IPS-11a (cell line): ENCODE data around the gene PPP5C.
A peak's percentile ranks its signal among the peaks of the same experiment; 100 is the strongest.
"Not testable (repeated sequence)": the region's sequence is repeated elsewhere in the genome, so short reads cannot be mapped to it uniquely, and the experiment has no call there.

ENCODE experiments used
- H3K4me3 ChIP-seq: one replicate; pipeline ENCODE4 v1.5.1; 2013; ENCODE audit warnings: low read depth, low read length, control low read depth

Gene PPP5C

DNA sequence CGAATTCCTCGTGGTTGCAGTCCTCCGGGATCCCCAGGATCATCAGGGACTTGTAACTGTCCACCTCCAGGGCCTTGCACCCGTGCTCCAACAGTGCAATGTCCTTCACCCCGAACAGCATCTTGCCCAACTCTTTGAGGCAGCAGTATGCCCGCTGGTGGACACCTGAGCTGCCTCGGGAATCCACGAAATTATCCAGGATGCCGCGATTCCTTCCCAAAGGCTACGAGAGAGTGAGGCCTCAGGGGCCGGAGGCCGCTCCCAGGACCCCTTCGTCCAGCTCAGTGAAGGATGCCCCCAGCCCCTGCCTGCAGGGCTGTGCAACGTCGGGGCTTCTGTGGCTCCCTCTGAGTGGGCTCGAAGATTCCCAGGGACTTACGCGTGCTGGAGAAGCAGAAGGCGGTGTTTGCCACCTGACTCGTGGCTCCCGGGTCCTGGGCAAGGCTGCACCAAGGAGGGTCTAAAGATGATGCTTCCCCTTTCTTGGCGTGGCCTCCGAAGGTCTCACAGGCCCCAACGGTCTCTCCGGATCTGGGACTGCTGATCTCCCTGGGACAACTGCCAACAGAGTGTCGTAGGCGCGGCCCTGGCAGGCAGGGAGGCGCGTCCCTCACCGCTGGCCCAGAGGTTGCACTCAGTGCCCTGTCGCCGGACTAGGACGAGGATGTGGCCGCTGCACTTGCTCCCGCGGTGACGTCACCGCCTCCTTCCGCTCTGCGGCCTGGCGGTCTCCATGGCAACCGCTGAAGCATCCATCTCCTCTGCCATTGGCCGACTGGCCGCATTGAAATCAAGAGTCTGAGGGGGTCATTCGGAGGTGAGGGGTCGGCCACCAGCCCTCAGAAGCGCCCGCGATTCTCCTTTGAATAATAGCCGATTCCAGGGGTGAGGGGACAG lies 81.6 kb downstream of the PPP5C start, which contains the start of gene PNMA8C:
PNMA8C (minus strand) TSS at position 698 of the 897 bp plus-strand sequence; CDS start at position 121, 577 bp downstream.
- peak within 1 kb of the TSS; percentile 39 for H3K4me3 ChIP-seq

DNA sequence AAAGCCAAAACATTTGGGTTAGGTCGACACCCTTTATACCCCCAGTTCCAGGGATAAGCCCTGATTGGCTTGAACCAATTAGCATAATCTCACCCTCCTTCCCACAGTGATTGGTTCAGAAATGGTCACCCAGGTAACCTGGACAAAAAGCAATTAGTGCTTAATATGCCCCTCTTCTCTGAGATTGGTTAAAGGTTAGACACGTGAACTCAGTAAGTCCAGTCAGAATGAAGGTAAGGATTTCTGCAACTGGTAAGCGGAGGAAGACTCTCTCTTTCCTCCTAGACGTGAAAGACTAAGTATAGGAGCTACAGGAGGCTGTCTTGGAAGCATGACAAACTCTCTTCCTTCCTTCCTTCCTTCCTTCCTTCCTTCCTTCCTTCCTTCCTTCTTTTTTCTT lies 83.1 kb downstream of the PPP5C start:
- no peak overlapping the region for H3K4me3 ChIP-seq

DNA sequence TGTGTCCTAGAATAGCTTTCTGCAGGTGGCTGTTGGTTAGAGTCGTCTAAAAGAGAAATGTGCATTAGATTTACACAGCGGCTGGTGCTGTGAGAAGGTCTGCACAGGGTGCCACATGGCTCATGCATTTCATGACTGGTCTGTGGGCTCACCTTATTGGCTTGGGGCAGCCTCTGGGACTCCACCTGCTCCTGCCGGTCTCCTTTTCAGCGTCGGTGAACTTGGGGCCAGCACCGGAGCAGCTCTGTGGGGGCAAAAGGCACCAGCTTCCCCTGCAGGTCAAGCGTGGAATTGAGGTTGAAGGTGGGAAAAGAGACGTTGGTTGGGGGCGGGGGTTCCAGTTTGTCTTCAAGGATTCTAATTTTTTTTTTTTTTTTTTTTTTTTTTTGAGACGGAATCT lies 84.9 kb downstream of the PPP5C start:
- no peak overlapping the region for H3K4me3 ChIP-seq

DNA sequence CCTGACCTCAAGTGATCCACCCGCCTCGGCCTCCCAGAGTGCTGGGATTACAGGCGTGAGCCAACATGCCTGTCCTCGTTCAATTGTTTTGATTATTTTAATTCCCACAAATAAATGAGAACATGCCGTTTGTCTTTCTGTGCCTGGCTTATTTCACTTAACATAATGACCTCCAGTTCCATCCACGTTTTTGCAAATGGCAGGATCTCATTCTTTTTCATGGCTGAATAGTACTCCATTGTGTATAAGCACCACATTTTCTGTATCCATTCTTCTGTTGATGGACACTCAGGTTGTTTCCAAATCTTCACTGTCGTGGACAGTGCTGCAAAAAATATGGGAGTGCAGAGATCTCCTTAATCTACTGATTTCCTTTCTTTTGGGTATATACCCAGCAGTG lies 86.6 kb downstream of the PPP5C start:
- not testable (repeated sequence) for H3K4me3 ChIP-seq

DNA sequence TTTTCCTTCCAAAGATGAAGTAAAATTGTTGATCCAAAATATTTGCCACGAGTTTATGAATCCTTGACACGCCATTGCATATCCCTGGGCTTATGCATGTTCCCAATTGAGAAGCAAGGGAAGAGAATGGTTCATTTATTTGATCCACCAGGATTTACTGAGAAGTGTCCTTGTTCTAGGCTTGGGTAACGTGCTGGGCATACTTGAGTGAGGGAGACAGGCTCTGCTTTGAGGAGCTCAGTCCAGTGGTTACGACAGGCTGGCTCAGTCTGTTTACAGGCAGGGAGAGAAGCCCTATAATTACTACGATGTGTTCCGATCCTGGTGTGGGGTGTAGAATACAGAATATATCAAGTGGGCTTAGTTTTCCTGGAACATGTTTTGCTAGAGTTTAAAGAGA lies 88.1 kb downstream of the PPP5C start:
- no peak overlapping the region for H3K4me3 ChIP-seq

DNA sequence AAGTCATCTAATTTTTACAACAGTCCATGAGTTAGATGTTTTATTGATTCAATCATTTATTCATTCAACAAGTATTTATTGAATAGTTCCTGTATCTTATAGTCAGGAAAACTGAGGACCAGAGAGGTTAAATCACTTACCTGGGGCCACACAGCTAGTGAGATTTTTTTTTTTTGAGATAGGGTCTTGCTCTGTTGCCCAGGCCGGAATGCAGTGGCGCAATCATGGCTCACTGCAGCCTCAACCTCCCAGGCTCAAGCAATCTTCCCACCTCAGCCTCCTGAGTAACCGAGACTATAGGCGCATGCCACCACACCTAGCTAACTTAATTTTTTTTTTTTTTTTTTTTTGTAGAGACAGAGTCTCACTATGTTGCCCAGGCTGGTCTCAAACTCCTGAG lies 88.8 kb downstream of the PPP5C start:
- H3K4me3 ChIP-seq: not testable (repeated sequence)
